WTC11 (cell line): Measurements from ENCODE around the gene RGMB. TPM values are rescaled to one million over a fixed set of nuclear protein-coding genes. Genes with fewer than 3 reads are reported as not detected.
A peak's percentile ranks its signal among the peaks of the same experiment; 100 is the strongest.

Source experiments
- ATAC-seq: fragments of 200-7000 bp; cut with Tn5 transposase; 2 replicates; pipeline ENCODE4 v1.10.0; 2021; ENCODE audit warnings: mild to moderate bottlenecking, moderate library complexity
- CTCF ChIA-PET: fragments of 300-600 bp; sonication (Branson Sonifier 250); formaldehyde crosslinking; loops from one replicate; lab custom pipeline; 2021; ENCODE audit warnings: antibody characterized with exemption; lab: Charles Lee
- POLR2A ChIA-PET: fragments of 350-600 bp; sonication (Branson Sonifier 250); formaldehyde crosslinking; loops from one replicate; lab custom pipeline; 2021; ENCODE audit warnings: antibody characterized with exemption; lab: Charles Lee
- DNase-seq: peaks from one replicate; pipeline ENCODE4 v3.0.0; 2021; ENCODE audit warnings: low spot score
- H3K27ac Mint-ChIP-seq: 2 replicates; pipeline ENCODE4 v1.8.0; 2021; ENCODE audit warnings: mixed read lengths
- H3K27me3 Mint-ChIP-seq: 2 replicates; pipeline ENCODE4 v1.8.0; 2021; ENCODE audit warnings: low read depth, mild to moderate bottlenecking, moderate library complexity, mixed read lengths
- H3K36me3 Mint-ChIP-seq: 2 replicates; pipeline ENCODE4 v1.8.0; 2021; ENCODE audit warnings: mixed read lengths
- H3K4me1 Mint-ChIP-seq: 2 replicates; pipeline ENCODE4 v1.8.0; 2022; ENCODE audit warnings: mixed read lengths
- H3K4me3 Mint-ChIP-seq: 2 replicates; pipeline ENCODE4 v1.8.0; 2021; ENCODE audit warnings: mild to moderate bottlenecking, moderate library complexity, mixed read lengths
- H3K9me3 Mint-ChIP-seq: 2 replicates; pipeline ENCODE4 v1.8.0; 2021; ENCODE audit warnings: mixed read lengths
- ATF1 ChIP-seq: sonication (generic); formaldehyde crosslinking; IDR thresholded peaks from 2 replicates; pipeline ENCODE4 v1.8.1; 2023; ENCODE audit warnings: mild to moderate bottlenecking, moderate library complexity, missing genetic modification reagents
- CBFB ChIP-seq: sonication (generic); formaldehyde crosslinking; IDR thresholded peaks from 2 replicates; pipeline ENCODE4 v1.8.1; 2022; ENCODE audit warnings: mild to moderate bottlenecking, low read depth, missing genetic modification reagents
- CREM ChIP-seq: sonication (generic); formaldehyde crosslinking; IDR thresholded peaks from 2 replicates; pipeline ENCODE4 v1.8.1; 2022; ENCODE audit warnings: mild to moderate bottlenecking, missing genetic modification reagents, moderate library complexity
- ESRRA ChIP-seq: sonication (generic); formaldehyde crosslinking; IDR thresholded peaks from 2 replicates; pipeline ENCODE4 v1.8.1; 2022; ENCODE audit warnings: mild to moderate bottlenecking, missing genetic modification reagents, borderline replicate concordance
- GTF2I ChIP-seq: fragments of 250-450 bp; sonication (Bioruptor Pico); conservative IDR thresholded peaks from 2 replicates; pipeline ENCODE4 v1.4.0; 2021; ENCODE audit warnings: mild to moderate bottlenecking
- HMGA2 ChIP-seq: fragments of 250-450 bp; sonication (Bioruptor Pico); IDR thresholded peaks from 2 replicates; pipeline ENCODE4 v1.4.0; 2021; ENCODE audit warnings: mild to moderate bottlenecking, moderate library complexity
- KAT7 ChIP-seq: sonication (generic); formaldehyde crosslinking; IDR thresholded peaks from 2 replicates; pipeline ENCODE4 v1.8.1; 2023; ENCODE audit warnings: missing genetic modification reagents, mild to moderate bottlenecking, borderline replicate concordance
- MXD4 ChIP-seq: fragments of 250-450 bp; sonication (Bioruptor Pico); IDR thresholded peaks from 2 replicates; pipeline ENCODE4 v1.8.0; 2021; ENCODE audit warnings: mild to moderate bottlenecking, moderate library complexity, borderline replicate concordance
- MYBL2 ChIP-seq: sonication (generic); formaldehyde crosslinking; IDR thresholded peaks from 2 replicates; pipeline ENCODE4 v1.8.1; 2023; ENCODE audit warnings: mild to moderate bottlenecking, moderate library complexity, missing genetic modification reagents
- SOX15 ChIP-seq: fragments of 250-450 bp; sonication (Bioruptor Pico); IDR thresholded peaks from 2 replicates; pipeline ENCODE4 v1.9.0; 2021; ENCODE audit warnings: mild to moderate bottlenecking
- ZBTB21 ChIP-seq: sonication (generic); formaldehyde crosslinking; IDR thresholded peaks from 2 replicates; pipeline ENCODE4 v1.8.1; 2023; ENCODE audit warnings: mild to moderate bottlenecking, missing genetic modification reagents, borderline replicate concordance
- ZNF232 ChIP-seq: sonication (generic); formaldehyde crosslinking; IDR thresholded peaks from 2 replicates; pipeline ENCODE4 v1.8.0; 2022; ENCODE audit warnings: mild to moderate bottlenecking, missing genetic modification reagents
- total RNA-seq: library from RNA; stranded (reverse); gene quantifications from 3 replicates; pipeline ENCODE4 v1.2.3, GENCODE V29; 2021
- TF ChIP-seq, protein P1 (sequence below): fragments of 250-450 bp; sonication (Bioruptor Pico); IDR thresholded peaks from 2 replicates; pipeline ENCODE4 v1.9.0; 2021; ENCODE audit warnings: moderate library complexity, mild to moderate bottlenecking, inconsistent platforms, borderline replicate concordance
- TF ChIP-seq, protein P2 (sequence below): sonication (generic); formaldehyde crosslinking; IDR thresholded peaks from 2 replicates; pipeline ENCODE4 v1.8.0; 2022; ENCODE audit warnings: missing genetic modification reagents
- TF ChIP-seq, protein P3 (sequence below): fragments of 250-450 bp; sonication (Bioruptor Pico); IDR thresholded peaks from 2 replicates; pipeline ENCODE4 v1.9.0; 2021; ENCODE audit warnings: mild to moderate bottlenecking
- TF ChIP-seq, protein P4 (sequence below): sonication (generic); formaldehyde crosslinking; IDR thresholded peaks from 2 replicates; pipeline ENCODE4 v1.8.1; 2022; ENCODE audit warnings: low read depth, missing genetic modification reagents, borderline replicate concordance
- TF ChIP-seq, protein P5 (sequence below): sonication (generic); formaldehyde crosslinking; conservative IDR thresholded peaks from 2 replicates; pipeline ENCODE4 v1.8.1; 2023; ENCODE audit warnings: mild to moderate bottlenecking, low read depth, missing genetic modification reagents, moderate library complexity
- TF ChIP-seq, protein P6 (sequence below): fragments of 250-450 bp; sonication (Bioruptor Pico); IDR thresholded peaks from 2 replicates; pipeline ENCODE4 v1.9.0; 2021; ENCODE audit warnings: mild to moderate bottlenecking

Gene RGMB
- total RNA-seq, 1 experiment from 2014 or later: 33.0 TPM

DNA sequence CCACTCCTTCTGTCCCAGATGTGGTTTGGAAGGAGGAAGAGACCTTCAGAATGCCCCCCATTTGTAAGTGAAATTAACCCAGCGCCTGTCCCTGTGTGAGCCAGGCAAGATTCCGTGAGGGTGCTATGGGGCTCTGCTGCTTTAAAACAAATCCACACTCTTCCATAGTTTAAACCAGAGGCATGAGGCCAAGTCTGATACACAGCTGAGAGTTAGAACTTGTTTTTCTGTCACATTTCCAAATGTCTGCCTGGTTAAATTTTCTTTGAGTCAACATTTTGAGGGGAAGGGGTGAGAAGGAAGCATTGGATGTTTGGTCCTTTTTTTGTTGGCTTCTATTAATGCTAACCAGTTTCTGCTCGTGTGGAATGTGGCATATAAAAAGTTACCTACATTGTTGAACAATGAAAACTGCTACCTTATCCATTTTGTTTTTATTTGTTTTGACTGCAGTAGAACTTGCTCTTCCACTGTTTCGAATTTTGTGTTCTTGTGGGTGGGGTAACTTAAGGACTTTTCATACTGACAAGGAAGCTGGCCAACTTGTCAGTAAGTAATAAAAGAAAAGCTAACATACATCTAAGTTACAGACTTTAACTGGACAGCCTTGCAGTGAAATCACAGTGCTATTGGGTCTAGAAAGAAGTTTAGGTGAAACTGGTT is 12.9 kb downstream of the RGMB start (continued):
- TF ChIP-seq, protein P1, sequence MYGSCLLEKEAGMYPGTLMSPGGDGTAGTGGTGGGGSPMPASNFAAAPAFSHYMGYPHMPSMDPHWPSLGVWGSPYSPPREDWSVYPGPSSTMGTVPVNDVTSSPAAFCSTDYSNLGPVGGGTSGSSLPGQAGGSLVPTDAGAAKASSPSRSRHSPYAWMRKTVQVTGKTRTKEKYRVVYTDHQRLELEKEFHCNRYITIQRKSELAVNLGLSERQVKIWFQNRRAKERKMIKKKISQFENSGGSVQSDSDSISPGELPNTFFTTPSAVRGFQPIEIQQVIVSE: no peak
- TF ChIP-seq ZBTB21 (CRISPR knock-in tag) (no peak), MXD4 (no peak)

DNA sequence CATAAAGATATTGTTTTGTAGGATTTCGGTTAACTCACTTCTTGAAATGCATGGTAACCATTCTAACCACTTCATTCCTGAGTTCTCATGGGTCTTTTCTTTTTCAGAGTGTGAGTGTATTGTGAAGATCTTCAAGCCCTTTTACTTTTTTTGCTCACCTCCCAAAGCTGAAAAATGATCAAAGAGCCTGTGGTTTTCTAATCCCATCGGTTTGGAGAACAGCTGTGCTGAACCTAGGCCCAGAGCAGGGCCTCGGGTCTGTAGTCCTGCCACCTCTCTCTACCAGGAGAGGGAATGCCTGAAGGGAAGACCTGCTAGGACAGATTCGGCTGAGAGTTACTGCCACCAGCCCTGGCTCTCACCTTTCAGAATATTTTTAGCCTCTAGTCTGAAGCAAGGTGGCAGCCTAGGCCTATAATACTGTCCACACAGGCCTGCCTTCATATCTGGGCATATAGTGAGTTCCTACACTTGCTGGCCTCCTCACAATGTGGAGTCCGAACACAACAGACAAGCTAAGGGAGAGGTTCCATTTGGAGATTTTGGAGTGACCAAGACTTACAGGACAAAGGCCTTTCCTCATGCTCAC is 13.8 kb downstream of the RGMB start:
- H3K27ac Mint-ChIP-seq: peak overlapping the region; percentile 71
- ATAC-seq (no peak), DNase-seq (no peak)
- peaks cover 91% of the 10 kb centered on the region for H3K4me1 Mint-ChIP-seq
- POLR2A ChIA-PET: no interaction called here
- peaks cover 27% of the 10 kb centered on the region for H3K36me3 Mint-ChIP-seq
- CTCF ChIA-PET: interaction anchor here (0.6 to 1.5 kb wide), 4 partner anchors 9 to 20 kb away, joined by 3 to 9 read pairs (median 4); no protein-coding TSS in a partner anchor
- H3K27me3 Mint-ChIP-seq: no peaks in the 10 kb centered on the region
- no peak overlapping the region for H3K4me3 Mint-ChIP-seq
- no peaks in the 10 kb centered on the region for H3K9me3 Mint-ChIP-seq
- TF ChIP-seq CREM (CRISPR knock-in tag) (no peak), MYBL2 (CRISPR knock-in tag) (no peak), ZNF232 (no peak), ATF1 (CRISPR knock-in tag) (no peak), GTF2I (CRISPR knock-in tag) (no peak), SOX15 (no peak), CBFB (CRISPR knock-in tag) (no peak), ESRRA (CRISPR knock-in tag) (no peak), KAT7 (CRISPR knock-in tag) (no peak), HMGA2 (no peak)
- TF ChIP-seq, protein P2, sequence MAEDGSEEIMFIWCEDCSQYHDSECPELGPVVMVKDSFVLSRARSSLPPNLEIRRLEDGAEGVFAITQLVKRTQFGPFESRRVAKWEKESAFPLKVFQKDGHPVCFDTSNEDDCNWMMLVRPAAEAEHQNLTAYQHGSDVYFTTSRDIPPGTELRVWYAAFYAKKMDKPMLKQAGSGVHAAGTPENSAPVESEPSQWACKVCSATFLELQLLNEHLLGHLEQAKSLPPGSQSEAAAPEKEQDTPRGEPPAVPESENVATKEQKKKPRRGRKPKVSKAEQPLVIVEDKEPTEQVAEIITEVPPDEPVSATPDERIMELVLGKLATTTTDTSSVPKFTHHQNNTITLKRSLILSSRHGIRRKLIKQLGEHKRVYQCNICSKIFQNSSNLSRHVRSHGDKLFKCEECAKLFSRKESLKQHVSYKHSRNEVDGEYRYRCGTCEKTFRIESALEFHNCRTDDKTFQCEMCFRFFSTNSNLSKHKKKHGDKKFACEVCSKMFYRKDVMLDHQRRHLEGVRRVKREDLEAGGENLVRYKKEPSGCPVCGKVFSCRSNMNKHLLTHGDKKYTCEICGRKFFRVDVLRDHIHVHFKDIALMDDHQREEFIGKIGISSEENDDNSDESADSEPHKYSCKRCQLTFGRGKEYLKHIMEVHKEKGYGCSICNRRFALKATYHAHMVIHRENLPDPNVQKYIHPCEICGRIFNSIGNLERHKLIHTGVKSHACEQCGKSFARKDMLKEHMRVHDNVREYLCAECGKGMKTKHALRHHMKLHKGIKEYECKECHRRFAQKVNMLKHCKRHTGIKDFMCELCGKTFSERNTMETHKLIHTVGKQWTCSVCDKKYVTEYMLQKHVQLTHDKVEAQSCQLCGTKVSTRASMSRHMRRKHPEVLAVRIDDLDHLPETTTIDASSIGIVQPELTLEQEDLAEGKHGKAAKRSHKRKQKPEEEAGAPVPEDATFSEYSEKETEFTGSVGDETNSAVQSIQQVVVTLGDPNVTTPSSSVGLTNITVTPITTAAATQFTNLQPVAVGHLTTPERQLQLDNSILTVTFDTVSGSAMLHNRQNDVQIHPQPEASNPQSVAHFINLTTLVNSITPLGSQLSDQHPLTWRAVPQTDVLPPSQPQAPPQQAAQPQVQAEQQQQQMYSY (CRISPR knock-in tag): no peak
- TF ChIP-seq, protein P3, sequence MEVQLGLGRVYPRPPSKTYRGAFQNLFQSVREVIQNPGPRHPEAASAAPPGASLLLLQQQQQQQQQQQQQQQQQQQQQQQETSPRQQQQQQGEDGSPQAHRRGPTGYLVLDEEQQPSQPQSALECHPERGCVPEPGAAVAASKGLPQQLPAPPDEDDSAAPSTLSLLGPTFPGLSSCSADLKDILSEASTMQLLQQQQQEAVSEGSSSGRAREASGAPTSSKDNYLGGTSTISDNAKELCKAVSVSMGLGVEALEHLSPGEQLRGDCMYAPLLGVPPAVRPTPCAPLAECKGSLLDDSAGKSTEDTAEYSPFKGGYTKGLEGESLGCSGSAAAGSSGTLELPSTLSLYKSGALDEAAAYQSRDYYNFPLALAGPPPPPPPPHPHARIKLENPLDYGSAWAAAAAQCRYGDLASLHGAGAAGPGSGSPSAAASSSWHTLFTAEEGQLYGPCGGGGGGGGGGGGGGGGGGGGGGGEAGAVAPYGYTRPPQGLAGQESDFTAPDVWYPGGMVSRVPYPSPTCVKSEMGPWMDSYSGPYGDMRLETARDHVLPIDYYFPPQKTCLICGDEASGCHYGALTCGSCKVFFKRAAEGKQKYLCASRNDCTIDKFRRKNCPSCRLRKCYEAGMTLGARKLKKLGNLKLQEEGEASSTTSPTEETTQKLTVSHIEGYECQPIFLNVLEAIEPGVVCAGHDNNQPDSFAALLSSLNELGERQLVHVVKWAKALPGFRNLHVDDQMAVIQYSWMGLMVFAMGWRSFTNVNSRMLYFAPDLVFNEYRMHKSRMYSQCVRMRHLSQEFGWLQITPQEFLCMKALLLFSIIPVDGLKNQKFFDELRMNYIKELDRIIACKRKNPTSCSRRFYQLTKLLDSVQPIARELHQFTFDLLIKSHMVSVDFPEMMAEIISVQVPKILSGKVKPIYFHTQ: no peak
- TF ChIP-seq, protein P4, sequence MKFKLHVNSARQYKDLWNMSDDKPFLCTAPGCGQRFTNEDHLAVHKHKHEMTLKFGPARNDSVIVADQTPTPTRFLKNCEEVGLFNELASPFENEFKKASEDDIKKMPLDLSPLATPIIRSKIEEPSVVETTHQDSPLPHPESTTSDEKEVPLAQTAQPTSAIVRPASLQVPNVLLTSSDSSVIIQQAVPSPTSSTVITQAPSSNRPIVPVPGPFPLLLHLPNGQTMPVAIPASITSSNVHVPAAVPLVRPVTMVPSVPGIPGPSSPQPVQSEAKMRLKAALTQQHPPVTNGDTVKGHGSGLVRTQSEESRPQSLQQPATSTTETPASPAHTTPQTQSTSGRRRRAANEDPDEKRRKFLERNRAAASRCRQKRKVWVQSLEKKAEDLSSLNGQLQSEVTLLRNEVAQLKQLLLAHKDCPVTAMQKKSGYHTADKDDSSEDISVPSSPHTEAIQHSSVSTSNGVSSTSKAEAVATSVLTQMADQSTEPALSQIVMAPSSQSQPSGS (CRISPR knock-in tag): no peak
- TF ChIP-seq, protein P5, sequence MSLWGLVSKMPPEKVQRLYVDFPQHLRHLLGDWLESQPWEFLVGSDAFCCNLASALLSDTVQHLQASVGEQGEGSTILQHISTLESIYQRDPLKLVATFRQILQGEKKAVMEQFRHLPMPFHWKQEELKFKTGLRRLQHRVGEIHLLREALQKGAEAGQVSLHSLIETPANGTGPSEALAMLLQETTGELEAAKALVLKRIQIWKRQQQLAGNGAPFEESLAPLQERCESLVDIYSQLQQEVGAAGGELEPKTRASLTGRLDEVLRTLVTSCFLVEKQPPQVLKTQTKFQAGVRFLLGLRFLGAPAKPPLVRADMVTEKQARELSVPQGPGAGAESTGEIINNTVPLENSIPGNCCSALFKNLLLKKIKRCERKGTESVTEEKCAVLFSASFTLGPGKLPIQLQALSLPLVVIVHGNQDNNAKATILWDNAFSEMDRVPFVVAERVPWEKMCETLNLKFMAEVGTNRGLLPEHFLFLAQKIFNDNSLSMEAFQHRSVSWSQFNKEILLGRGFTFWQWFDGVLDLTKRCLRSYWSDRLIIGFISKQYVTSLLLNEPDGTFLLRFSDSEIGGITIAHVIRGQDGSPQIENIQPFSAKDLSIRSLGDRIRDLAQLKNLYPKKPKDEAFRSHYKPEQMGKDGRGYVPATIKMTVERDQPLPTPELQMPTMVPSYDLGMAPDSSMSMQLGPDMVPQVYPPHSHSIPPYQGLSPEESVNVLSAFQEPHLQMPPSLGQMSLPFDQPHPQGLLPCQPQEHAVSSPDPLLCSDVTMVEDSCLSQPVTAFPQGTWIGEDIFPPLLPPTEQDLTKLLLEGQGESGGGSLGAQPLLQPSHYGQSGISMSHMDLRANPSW (CRISPR knock-in tag): no peak
- TF ChIP-seq, protein P6, sequence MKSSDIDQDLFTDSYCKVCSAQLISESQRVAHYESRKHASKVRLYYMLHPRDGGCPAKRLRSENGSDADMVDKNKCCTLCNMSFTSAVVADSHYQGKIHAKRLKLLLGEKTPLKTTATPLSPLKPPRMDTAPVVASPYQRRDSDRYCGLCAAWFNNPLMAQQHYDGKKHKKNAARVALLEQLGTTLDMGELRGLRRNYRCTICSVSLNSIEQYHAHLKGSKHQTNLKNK: no peak
